Activated naive CD8-positive, alpha-beta T cell (primary cell): Measurements from ENCODE around the gene EPHB1.

Source experiments
- H3K27ac Mint-ChIP-seq: one replicate; pipeline ENCODE4 v1.8.0; 2021; ENCODE audit warnings: mixed read lengths
- H3K27me3 Mint-ChIP-seq: one replicate; pipeline ENCODE4 v1.8.0; 2021; ENCODE audit warnings: mixed read lengths
- H3K36me3 Mint-ChIP-seq: one replicate; pipeline ENCODE4 v1.8.0; 2021; ENCODE audit warnings: mixed read lengths
- H3K4me1 Mint-ChIP-seq: one replicate; pipeline ENCODE4 v1.8.0; 2021; ENCODE audit warnings: low read depth, mixed read lengths
- H3K4me3 Mint-ChIP-seq: one replicate; pipeline ENCODE4 v1.8.0; 2021; ENCODE audit warnings: mild to moderate bottlenecking, mixed read lengths
- H3K9me3 Mint-ChIP-seq: one replicate; pipeline ENCODE4 v1.8.0; 2021; ENCODE audit warnings: low read depth, mixed read lengths

EPHB1 gene

DNA sequence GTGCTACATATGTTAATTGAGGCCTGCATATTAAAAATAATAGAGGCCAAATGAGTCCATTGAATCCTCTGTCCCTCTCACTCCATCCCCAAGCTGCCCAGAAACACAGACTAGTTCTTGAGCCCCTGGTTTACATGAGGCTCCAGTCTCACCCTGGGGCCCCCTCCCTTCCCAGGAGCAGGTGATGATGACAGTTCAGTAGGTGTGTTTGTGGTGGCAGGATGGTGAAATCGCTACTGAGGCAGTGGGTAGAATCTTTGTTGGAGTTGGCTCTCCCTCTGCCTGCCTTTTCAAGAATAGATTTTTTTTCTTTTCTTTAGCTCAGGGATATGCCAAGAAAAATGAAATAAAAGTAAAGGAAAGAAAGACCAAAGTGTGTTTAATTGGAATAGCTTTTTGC is 288.7 kb downstream of the EPHB1 start:
- no peaks in the 10 kb centered on the region for H3K36me3 Mint-ChIP-seq
- H3K27me3 Mint-ChIP-seq, result no peaks in the 10 kb centered on the region
- H3K27ac Mint-ChIP-seq, result no peak overlapping the region
- H3K9me3 Mint-ChIP-seq, result no peaks in the 10 kb centered on the region
- no peak overlapping the region for H3K4me3 Mint-ChIP-seq
- H3K4me1 Mint-ChIP-seq, result no peaks in the 10 kb centered on the region

DNA sequence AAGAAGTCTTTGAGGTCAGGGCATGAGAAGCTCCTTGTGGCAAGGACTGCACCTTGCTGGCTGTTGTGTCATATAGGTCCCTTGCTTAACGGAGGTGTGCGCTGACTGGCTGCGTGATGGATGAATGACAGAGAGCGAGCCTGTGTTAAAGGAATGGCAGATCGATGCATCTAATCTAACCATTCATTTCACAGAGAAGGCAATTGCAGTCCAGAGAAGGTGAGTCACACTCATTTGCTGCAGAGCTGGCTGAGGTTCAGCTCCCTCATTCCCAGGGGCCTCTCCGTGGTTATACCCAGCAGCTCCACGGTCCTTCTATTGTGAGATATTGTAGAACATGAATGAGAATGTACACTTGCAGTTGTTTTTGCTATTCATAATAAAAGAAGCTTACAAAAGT is 289.3 kb downstream of the EPHB1 start:
- Mint-ChIP-seq H3K36me3 (no peaks in the 10 kb centered on the region), H3K27me3 (no peaks in the 10 kb centered on the region), H3K27ac (no peak overlapping the region), H3K4me3 (no peak overlapping the region), H3K9me3 (no peaks in the 10 kb centered on the region), H3K4me1 (no peaks in the 10 kb centered on the region)

- H3K9me3 Mint-ChIP-seq, result no peaks in the 10 kb centered on the region
- no peak overlapping the region for H3K27ac Mint-ChIP-seq
- no peaks in the 10 kb centered on the region for H3K4me1 Mint-ChIP-seq
- H3K27me3 Mint-ChIP-seq, result no peaks in the 10 kb centered on the region
- H3K4me3 Mint-ChIP-seq, result no peak overlapping the region
- no peaks in the 10 kb centered on the region for H3K36me3 Mint-ChIP-seq
Measured at GRCh38 chr3:135084976-135085375, 289.9 kb downstream of the EPHB1 start.

DNA sequence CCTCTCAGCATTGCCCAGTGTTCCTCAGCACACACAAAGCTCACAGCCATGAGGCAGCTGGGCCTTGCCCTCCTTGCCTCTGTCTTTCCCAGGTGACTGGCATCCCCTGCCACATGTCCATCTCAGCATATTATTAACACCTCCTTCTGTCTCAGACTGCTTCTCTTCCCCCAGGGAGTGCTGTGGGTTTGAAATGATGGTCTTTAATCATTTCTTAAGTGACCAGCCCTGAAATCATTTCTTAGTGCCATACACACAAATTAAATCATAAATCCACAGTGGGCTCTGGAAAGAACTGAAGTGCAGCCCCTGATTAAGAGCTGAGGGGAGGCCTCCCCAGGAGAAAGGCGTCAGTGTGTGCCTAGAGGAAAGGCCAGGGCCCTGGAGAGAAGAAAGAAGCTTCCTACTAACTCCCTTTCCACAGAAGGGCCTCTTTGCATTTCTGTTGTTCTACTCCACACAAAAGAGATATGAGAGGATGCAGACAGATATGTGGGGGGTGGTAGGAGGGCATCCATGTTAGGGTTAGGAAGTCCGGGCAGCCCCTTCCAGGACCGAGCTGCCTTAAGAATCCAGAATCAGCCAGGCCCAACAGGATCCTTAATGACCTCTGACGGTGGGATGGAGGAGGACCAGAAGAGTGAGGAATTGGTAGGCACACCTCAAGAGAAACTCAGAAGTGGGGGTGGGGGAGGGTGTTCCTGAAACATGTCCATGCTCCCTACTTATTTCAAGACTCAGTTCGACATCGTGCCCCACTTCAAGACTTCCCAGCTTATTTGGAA is 290.8 kb downstream of the EPHB1 start:
- Mint-ChIP-seq H3K27me3 (no peaks in the 10 kb centered on the region), H3K4me3 (no peak overlapping the region), H3K9me3 (no peaks in the 10 kb centered on the region), H3K36me3 (no peaks in the 10 kb centered on the region), H3K27ac (no peak overlapping the region), H3K4me1 (no peaks in the 10 kb centered on the region)

DNA sequence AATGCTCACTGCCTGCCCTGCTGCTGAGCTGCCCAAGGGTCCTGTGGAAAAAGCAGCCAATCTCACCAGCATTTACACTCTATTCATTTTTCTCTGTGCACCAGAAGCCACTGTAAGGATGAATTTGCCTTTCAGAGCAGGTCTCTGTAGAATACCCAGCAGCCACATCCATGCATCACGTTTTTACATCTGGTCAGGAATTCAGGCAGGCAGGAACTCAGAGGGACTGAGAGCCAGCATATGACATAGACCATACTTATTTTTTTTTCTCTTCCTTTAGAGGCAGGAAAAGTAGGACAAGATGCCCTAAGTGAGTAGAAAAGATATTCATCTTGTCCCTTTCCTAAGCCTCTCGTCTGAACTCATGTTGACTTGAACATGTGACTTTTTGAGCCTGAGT is 292.7 kb downstream of the EPHB1 start:
- Mint-ChIP-seq H3K27me3 (no peaks in the 10 kb centered on the region), H3K4me1 (no peaks in the 10 kb centered on the region), H3K4me3 (no peak overlapping the region), H3K27ac (no peak overlapping the region), H3K9me3 (no peaks in the 10 kb centered on the region), H3K36me3 (no peaks in the 10 kb centered on the region)

DNA sequence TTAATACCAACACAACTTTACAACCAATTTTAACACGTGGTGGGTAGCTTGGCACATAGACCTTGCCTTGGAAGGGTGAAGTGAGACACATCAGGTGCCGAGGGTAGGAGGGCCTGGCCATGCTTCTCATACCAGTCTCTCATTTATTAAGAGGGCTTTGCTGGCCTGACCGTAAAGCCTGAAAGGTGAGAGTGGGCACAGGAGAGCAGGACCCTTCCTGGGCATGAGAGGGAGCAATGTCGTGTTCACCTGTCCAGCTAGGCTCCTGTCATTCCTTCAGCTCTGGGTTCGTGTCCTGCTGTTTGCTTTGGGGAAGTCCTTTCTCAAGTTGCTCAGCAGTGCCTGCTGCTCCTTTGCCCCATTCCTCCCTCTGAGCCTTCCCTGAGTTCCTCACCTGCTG is 294.4 kb downstream of the EPHB1 start:
- H3K27me3 Mint-ChIP-seq, result peaks cover 1% of the 10 kb centered on the region
- H3K4me1 Mint-ChIP-seq, result no peaks in the 10 kb centered on the region
- no peaks in the 10 kb centered on the region for H3K9me3 Mint-ChIP-seq
- H3K4me3 Mint-ChIP-seq, result no peak overlapping the region
- no peak overlapping the region for H3K27ac Mint-ChIP-seq
- no peaks in the 10 kb centered on the region for H3K36me3 Mint-ChIP-seq

GRCh38 chr3:135090020-135090717 is 295.1 kb downstream of the EPHB1 start:
- Mint-ChIP-seq H3K4me1 (no peaks in the 10 kb centered on the region), H3K4me3 (no peak overlapping the region), H3K36me3 (no peaks in the 10 kb centered on the region), H3K27me3 (peaks cover 3% of the 10 kb centered on the region), H3K27ac (no peak overlapping the region), H3K9me3 (no peaks in the 10 kb centered on the region)

- Mint-ChIP-seq H3K27ac (no peak overlapping the region), H3K36me3 (no peaks in the 10 kb centered on the region), H3K27me3 (peaks cover 5% of the 10 kb centered on the region), H3K4me1 (no peaks in the 10 kb centered on the region), H3K4me3 (no peak overlapping the region), H3K9me3 (no peaks in the 10 kb centered on the region)
Measured at GRCh38 chr3:135091946-135092345, 296.9 kb downstream of the EPHB1 start.

GRCh38 chr3:135093121-135093520 is 298.1 kb downstream of the EPHB1 start:
- H3K9me3 Mint-ChIP-seq, result no peaks in the 10 kb centered on the region
- no peaks in the 10 kb centered on the region for H3K4me1 Mint-ChIP-seq
- no peak overlapping the region for H3K27ac Mint-ChIP-seq
- H3K36me3 Mint-ChIP-seq, result no peaks in the 10 kb centered on the region
- H3K4me3 Mint-ChIP-seq, result no peak overlapping the region
- H3K27me3 Mint-ChIP-seq, result peaks cover 8% of the 10 kb centered on the region

DNA sequence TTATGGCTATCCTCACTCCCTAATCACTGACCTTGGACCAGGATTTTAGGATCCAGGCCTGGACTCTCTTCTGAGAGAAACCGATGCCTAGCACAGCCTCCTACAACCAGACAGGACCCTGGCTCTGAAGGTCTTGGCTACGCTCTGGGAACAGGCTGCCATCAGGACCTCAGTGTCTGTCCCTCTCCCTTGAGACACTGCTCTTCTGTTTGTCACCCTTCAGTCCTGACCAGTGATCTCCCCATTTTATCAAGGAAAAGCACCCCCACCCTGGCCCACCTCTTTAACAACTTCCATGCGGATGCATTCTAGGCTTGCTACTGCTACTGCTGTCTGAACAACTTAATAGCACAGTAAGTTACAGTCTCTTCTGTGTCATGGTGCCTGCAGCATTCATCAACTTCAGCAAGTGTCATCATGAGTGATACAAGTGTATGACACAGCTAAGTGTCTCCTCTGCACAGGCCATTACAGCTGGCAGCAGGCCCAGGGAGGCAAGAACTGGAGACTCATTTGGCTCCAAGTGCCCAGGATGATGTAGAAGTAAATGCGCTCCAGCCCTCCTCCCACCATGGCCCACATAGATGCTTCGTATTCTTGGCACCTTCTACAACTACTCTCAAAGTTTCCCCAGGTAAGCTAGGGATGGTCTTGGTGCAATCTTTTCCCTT is 302.4 kb downstream of the EPHB1 start:
- Mint-ChIP-seq H3K36me3 (no peaks in the 10 kb centered on the region), H3K27ac (no peak overlapping the region), H3K4me1 (no peaks in the 10 kb centered on the region), H3K9me3 (no peaks in the 10 kb centered on the region), H3K27me3 (peaks cover 8% of the 10 kb centered on the region), H3K4me3 (no peak overlapping the region)

DNA sequence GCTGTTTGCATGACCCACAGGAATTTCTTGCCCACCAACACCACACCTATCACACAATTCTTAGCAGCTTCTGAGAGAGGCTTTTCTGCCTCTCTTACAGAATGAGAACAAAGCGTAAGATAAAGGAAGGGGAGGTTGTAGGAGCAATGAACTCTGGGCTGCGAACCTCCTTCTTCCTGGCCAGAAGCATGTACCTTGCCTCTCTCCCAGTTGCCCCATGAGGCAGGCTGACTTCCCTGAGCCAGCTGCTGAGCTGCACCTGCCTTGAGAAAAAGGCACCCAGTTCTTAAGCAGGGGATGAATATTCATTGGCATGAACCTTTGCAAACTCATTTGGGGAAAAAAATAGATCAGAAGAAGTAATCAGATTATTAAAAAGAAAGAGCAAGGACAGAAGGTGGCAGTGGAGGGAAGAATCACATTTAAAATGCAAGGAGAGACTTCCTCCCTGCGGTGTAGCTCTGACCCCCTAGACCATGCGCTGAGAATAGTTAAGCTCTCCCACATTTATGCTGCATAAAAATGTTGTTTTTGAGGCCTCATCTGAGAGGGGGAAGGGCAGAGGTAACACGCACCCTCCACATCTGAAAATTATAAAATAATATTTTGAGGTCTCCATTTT is 304.8 kb downstream of the EPHB1 start:
- Mint-ChIP-seq H3K9me3 (no peaks in the 10 kb centered on the region), H3K27ac (no peak overlapping the region), H3K4me3 (no peak overlapping the region), H3K27me3 (peaks cover 5% of the 10 kb centered on the region), H3K4me1 (no peaks in the 10 kb centered on the region), H3K36me3 (no peaks in the 10 kb centered on the region)

DNA sequence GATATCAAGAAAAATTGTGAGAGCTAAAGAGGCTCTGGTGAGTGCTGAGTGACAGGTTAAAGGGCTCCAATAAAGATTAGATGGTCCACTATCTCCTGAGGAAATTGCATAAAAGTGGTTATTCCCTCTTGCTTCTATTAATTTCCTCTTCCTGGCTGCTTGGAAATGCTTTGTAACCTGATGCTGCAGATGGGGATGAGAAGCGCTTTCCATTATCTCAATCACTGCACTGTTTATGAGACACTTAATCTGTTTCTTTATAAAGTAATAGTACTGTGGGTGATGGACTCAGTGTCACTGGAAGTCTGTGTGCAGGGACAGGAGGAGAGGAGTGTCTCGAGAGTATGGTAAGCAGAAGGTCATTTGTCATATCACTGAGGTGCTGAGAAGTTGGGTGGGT is 305.3 kb downstream of the EPHB1 start:
- H3K36me3 Mint-ChIP-seq, result no peaks in the 10 kb centered on the region
- no peaks in the 10 kb centered on the region for H3K4me1 Mint-ChIP-seq
- no peak overlapping the region for H3K4me3 Mint-ChIP-seq
- H3K27me3 Mint-ChIP-seq, result peaks cover 5% of the 10 kb centered on the region
- H3K9me3 Mint-ChIP-seq, result no peaks in the 10 kb centered on the region
- H3K27ac Mint-ChIP-seq, result no peak overlapping the region

- no peak overlapping the region for H3K4me3 Mint-ChIP-seq
- H3K4me1 Mint-ChIP-seq, result no peaks in the 10 kb centered on the region
- peaks cover 2% of the 10 kb centered on the region for H3K27me3 Mint-ChIP-seq
- no peaks in the 10 kb centered on the region for H3K9me3 Mint-ChIP-seq
- no peak overlapping the region for H3K27ac Mint-ChIP-seq
- no peaks in the 10 kb centered on the region for H3K36me3 Mint-ChIP-seq
Measured at GRCh38 chr3:135103917-135104316, 308.9 kb downstream of the EPHB1 start.

- Mint-ChIP-seq H3K4me1 (no peaks in the 10 kb centered on the region), H3K36me3 (no peaks in the 10 kb centered on the region), H3K27ac (no peak overlapping the region), H3K9me3 (no peaks in the 10 kb centered on the region), H3K4me3 (no peak overlapping the region), H3K27me3 (peaks cover 2% of the 10 kb centered on the region)
Measured at GRCh38 chr3:135106445-135106844, 311.4 kb downstream of the EPHB1 start.

- H3K36me3 Mint-ChIP-seq, result no peaks in the 10 kb centered on the region
- H3K27me3 Mint-ChIP-seq, result peaks cover 2% of the 10 kb centered on the region
- H3K27ac Mint-ChIP-seq, result no peak overlapping the region
- H3K4me3 Mint-ChIP-seq, result no peak overlapping the region
- H3K9me3 Mint-ChIP-seq, result no peaks in the 10 kb centered on the region
- H3K4me1 Mint-ChIP-seq, result no peaks in the 10 kb centered on the region
Measured at GRCh38 chr3:135107043-135107442, 312.0 kb downstream of the EPHB1 start.
